ENCODE measurements around the gene NPHS1.

Gene NPHS1

GRCh38 chr19:35816262-35816661 is 36.0 kb downstream of the NPHS1 start:
- Histone ChIP-seq H3K9me3 (ENCODE audit: control insufficient read depth, low read length) (no peaks in the 10 kb centered on the region), H3K4me1 (ENCODE audit: control insufficient read depth, insufficient read depth, low read length) (no peaks in the 10 kb centered on the region), H3K9ac (ENCODE audit: low read length) (no peak overlapping the region), H3K36me3 (ENCODE audit: control insufficient read depth, insufficient read depth, low read length) (no peaks in the 10 kb centered on the region), H3K4me3 (ENCODE audit: low read length) (no peak overlapping the region), H3K27me3 (ENCODE audit: control insufficient read depth, insufficient read depth, low read length) (peaks cover 15% of the 10 kb centered on the region)

GRCh38 chr19:35813043-35813890 is 39.0 kb downstream of the NPHS1 start:
- Histone ChIP-seq H3K9me3 (ENCODE audit: control insufficient read depth, low read length) (no peaks in the 10 kb centered on the region), H3K4me3 (ENCODE audit: low read length) (no peak overlapping the region), H3K9ac (ENCODE audit: low read length) (no peak overlapping the region), H3K27me3 (ENCODE audit: control insufficient read depth, insufficient read depth, low read length) (peaks cover 5% of the 10 kb centered on the region), H3K36me3 (ENCODE audit: control insufficient read depth, insufficient read depth, low read length) (no peaks in the 10 kb centered on the region), H3K4me1 (ENCODE audit: control insufficient read depth, insufficient read depth, low read length) (no peaks in the 10 kb centered on the region)

GRCh38 chr19:35812220-35813042 is 39.9 kb downstream of the NPHS1 start, which contains the start of gene PRODH2:
PRODH2 (minus strand) TSS chr19:35812845; CDS start chr19:35812805, 40 bp downstream.
- Histone ChIP-seq H3K9me3 (ENCODE audit: control insufficient read depth, low read length) (no peaks in the 10 kb centered on the region), H3K4me1 (ENCODE audit: control insufficient read depth, insufficient read depth, low read length) (no peaks in the 10 kb centered on the region), H3K36me3 (ENCODE audit: control insufficient read depth, insufficient read depth, low read length) (no peaks in the 10 kb centered on the region), H3K4me3 (ENCODE audit: low read length) (no peak within 1 kb of the TSS), H3K27me3 (ENCODE audit: control insufficient read depth, insufficient read depth, low read length) (peaks cover 5% of the 10 kb centered on the region), H3K9ac (ENCODE audit: low read length) (no peak within 1 kb of the TSS)

- H3K27me3 ChIP-seq (ENCODE audit: control insufficient read depth, insufficient read depth, low read length), result peaks cover 5% of the 10 kb centered on the region
- no peak overlapping the region for H3K9ac ChIP-seq (ENCODE audit: low read length)
- H3K9me3 ChIP-seq (ENCODE audit: control insufficient read depth, low read length), result no peaks in the 10 kb centered on the region
- H3K4me3 ChIP-seq (ENCODE audit: low read length), result no peak overlapping the region
- H3K4me1 ChIP-seq (ENCODE audit: control insufficient read depth, insufficient read depth, low read length), result no peaks in the 10 kb centered on the region
- H3K36me3 ChIP-seq (ENCODE audit: control insufficient read depth, insufficient read depth, low read length), result no peaks in the 10 kb centered on the region
These were observed 40.7 kb downstream of the NPHS1 start for GRCh38 chr19:35811317-35812219.

- Histone ChIP-seq H3K36me3 (ENCODE audit: control insufficient read depth, insufficient read depth, low read length) (no peaks in the 10 kb centered on the region), H3K4me1 (ENCODE audit: control insufficient read depth, insufficient read depth, low read length) (no peaks in the 10 kb centered on the region), H3K27me3 (ENCODE audit: control insufficient read depth, insufficient read depth, low read length) (peaks cover 6% of the 10 kb centered on the region), H3K4me3 (ENCODE audit: low read length) (no peak overlapping the region), H3K9me3 (ENCODE audit: control insufficient read depth, low read length) (no peaks in the 10 kb centered on the region), H3K9ac (ENCODE audit: low read length) (no peak overlapping the region)
These were observed 44.7 kb downstream of the NPHS1 start for GRCh38 chr19:35807633-35808032.

GRCh38 chr19:35806597-35806996 is 45.7 kb downstream of the NPHS1 start:
- no peaks in the 10 kb centered on the region for H3K4me1 ChIP-seq (ENCODE audit: control insufficient read depth, insufficient read depth, low read length)
- no peaks in the 10 kb centered on the region for H3K36me3 ChIP-seq (ENCODE audit: control insufficient read depth, insufficient read depth, low read length)
- H3K9me3 ChIP-seq (ENCODE audit: control insufficient read depth, low read length), result no peaks in the 10 kb centered on the region
- no peak overlapping the region for H3K4me3 ChIP-seq (ENCODE audit: low read length)
- H3K27me3 ChIP-seq (ENCODE audit: control insufficient read depth, insufficient read depth, low read length), result peaks cover 6% of the 10 kb centered on the region
- no peak overlapping the region for H3K9ac ChIP-seq (ENCODE audit: low read length)

GRCh38 chr19:35805526-35806102 is 46.7 kb downstream of the NPHS1 start:
- H3K27me3 ChIP-seq (ENCODE audit: control insufficient read depth, insufficient read depth, low read length), result peaks cover 6% of the 10 kb centered on the region
- no peaks in the 10 kb centered on the region for H3K4me1 ChIP-seq (ENCODE audit: control insufficient read depth, insufficient read depth, low read length)
- no peak overlapping the region for H3K9ac ChIP-seq (ENCODE audit: low read length)
- H3K9me3 ChIP-seq (ENCODE audit: control insufficient read depth, low read length), result no peaks in the 10 kb centered on the region
- H3K4me3 ChIP-seq (ENCODE audit: low read length), result no peak overlapping the region
- no peaks in the 10 kb centered on the region for H3K36me3 ChIP-seq (ENCODE audit: control insufficient read depth, insufficient read depth, low read length)

- Histone ChIP-seq H3K4me1 (ENCODE audit: control insufficient read depth, insufficient read depth, low read length) (no peaks in the 10 kb centered on the region), H3K9ac (ENCODE audit: low read length) (no peak overlapping the region), H3K4me3 (ENCODE audit: low read length) (no peak overlapping the region), H3K36me3 (ENCODE audit: control insufficient read depth, insufficient read depth, low read length) (no peaks in the 10 kb centered on the region), H3K27me3 (ENCODE audit: control insufficient read depth, insufficient read depth, low read length) (peaks cover 21% of the 10 kb centered on the region), H3K9me3 (ENCODE audit: control insufficient read depth, low read length) (no peaks in the 10 kb centered on the region)
These were observed 50.5 kb downstream of the NPHS1 start for GRCh38 chr19:35801828-35802227.

- Histone ChIP-seq H3K27me3 (ENCODE audit: control insufficient read depth, insufficient read depth, low read length) (peaks cover 20% of the 10 kb centered on the region), H3K36me3 (ENCODE audit: control insufficient read depth, insufficient read depth, low read length) (no peaks in the 10 kb centered on the region), H3K9me3 (ENCODE audit: control insufficient read depth, low read length) (no peaks in the 10 kb centered on the region), H3K4me1 (ENCODE audit: control insufficient read depth, insufficient read depth, low read length) (peaks cover 13% of the 10 kb centered on the region), H3K4me3 (ENCODE audit: low read length) (no peak overlapping the region), H3K9ac (ENCODE audit: low read length) (no peak overlapping the region)
These were observed 54.6 kb downstream of the NPHS1 start for GRCh38 chr19:35797663-35798062.

- no peak overlapping the region for H3K4me3 ChIP-seq (ENCODE audit: low read length)
- peaks cover 20% of the 10 kb centered on the region for H3K27me3 ChIP-seq (ENCODE audit: control insufficient read depth, insufficient read depth, low read length)
- no peak overlapping the region for H3K9ac ChIP-seq (ENCODE audit: low read length)
- no peaks in the 10 kb centered on the region for H3K36me3 ChIP-seq (ENCODE audit: control insufficient read depth, insufficient read depth, low read length)
- H3K4me1 ChIP-seq (ENCODE audit: control insufficient read depth, insufficient read depth, low read length), result peaks cover 18% of the 10 kb centered on the region
- H3K9me3 ChIP-seq (ENCODE audit: control insufficient read depth, low read length), result no peaks in the 10 kb centered on the region
These were observed 55.4 kb downstream of the NPHS1 start for GRCh38 chr19:35796645-35797542.

All from mucosa of stomach (tissue), 1 donor.